Gastroesophageal sphincter (tissue), 4 donors: ENCODE measurements around the gene WNT7A. TPM values are rescaled to one million over a fixed set of nuclear protein-coding genes. Genes with fewer than 3 reads are reported as not detected.
A peak's percentile ranks its signal among the peaks of the same experiment; 100 is the strongest.

Experiments used
- ATAC-seq: fragments of 150-250 bp; one replicate; pipeline ENCODE4 v1.9.1; 2016; ENCODE audit warnings: mild to moderate bottlenecking, moderate library complexity
- H3K27ac ChIP-seq, 4 donors: fragments of 200-600 bp; sonication (generic) in 3 of 4; 1 replicate in 3 of 4; 2 replicates in 1 of 4; pipeline ENCODE4 v1.5.1; 2016 to 2019
- H3K27me3 ChIP-seq: fragments of 200-600 bp; sonication (generic); one replicate; pipeline ENCODE4 v1.5.1; 2019
- H3K36me3 ChIP-seq, 2 donors: fragments of 200-600 bp; sonication (generic); one replicate each; pipeline ENCODE4 v1.5.1; 2019; ENCODE audit warnings: control low read depth in 1 of 2
- H3K4me1 ChIP-seq, 3 donors: fragments of 200-600 bp; sonication (generic); 1 replicate in 2 of 3; 2 replicates in 1 of 3; pipeline ENCODE4 v1.5.1; 2016 to 2019; ENCODE audit warnings: control low read depth in 2 of 3
- H3K4me3 ChIP-seq, 2 donors: fragments of 200-600 bp; sonication (generic); one replicate each; pipeline ENCODE4 v1.5.1; 2019; ENCODE audit warnings: mild to moderate bottlenecking in 1 of 2, moderate library complexity in 1 of 2
- H3K9me3 ChIP-seq, 3 donors: fragments of 200-600 bp; sonication (generic); one replicate each; pipeline ENCODE4 v1.5.1; 2017 to 2019; ENCODE audit warnings: control low read depth in 2 of 3
- CTCF ChIP-seq, 4 experiments: fragments of 200-600 bp in 2 of 4; fragments of 450-650 bp in 2 of 4; sonication (generic) in 1 of 4; IDR thresholded peaks; one replicate each; pipeline ENCODE4 v1.5.1; 2017 to 2019; ENCODE audit warnings: antibody characterized with exemption in 4 of 4, mild to moderate bottlenecking in 2 of 4, moderate library complexity in 2 of 4
- EP300 ChIP-seq: sonication (generic); formaldehyde crosslinking; IDR thresholded peaks from one replicate; pipeline ENCODE4 v1.6.1; 2017; ENCODE audit warnings: antibody characterized with exemption, mild to moderate bottlenecking
- POLR2A ChIP-seq, 2 donors: fragments of 450-650 bp; IDR thresholded peaks; one replicate each; pipeline ENCODE4 v1.6.1; 2017; ENCODE audit warnings: antibody characterized with exemption in 2 of 2, mild to moderate bottlenecking in 2 of 2, moderate library complexity in 1 of 2
- POLR2AphosphoS5 ChIP-seq: sonication (generic); formaldehyde crosslinking; IDR thresholded peaks from one replicate; pipeline ENCODE4 v1.6.1; 2017; ENCODE audit warnings: antibody characterized with exemption
- WGBS, 2 donors: methylation state at CpG; one replicate each; pipeline ENCODE4 v1.1.5; 2018; ENCODE audit warnings: low coverage in 1 of 2; 5-methylcytosine and 5-hydroxymethylcytosine counted together
- total RNA-seq, 4 donors: library from RNA; depleted of rRNA; stranded (reverse); fragments of >200 nt; gene quantifications; one replicate each; pipeline ENCODE4 v1.1.0, GENCODE V29; 2016

The WNT7A gene
- total RNA-seq, 4 donors from 2014 or later: 0.13 to 0.77 TPM; not detected in 2

DNA sequence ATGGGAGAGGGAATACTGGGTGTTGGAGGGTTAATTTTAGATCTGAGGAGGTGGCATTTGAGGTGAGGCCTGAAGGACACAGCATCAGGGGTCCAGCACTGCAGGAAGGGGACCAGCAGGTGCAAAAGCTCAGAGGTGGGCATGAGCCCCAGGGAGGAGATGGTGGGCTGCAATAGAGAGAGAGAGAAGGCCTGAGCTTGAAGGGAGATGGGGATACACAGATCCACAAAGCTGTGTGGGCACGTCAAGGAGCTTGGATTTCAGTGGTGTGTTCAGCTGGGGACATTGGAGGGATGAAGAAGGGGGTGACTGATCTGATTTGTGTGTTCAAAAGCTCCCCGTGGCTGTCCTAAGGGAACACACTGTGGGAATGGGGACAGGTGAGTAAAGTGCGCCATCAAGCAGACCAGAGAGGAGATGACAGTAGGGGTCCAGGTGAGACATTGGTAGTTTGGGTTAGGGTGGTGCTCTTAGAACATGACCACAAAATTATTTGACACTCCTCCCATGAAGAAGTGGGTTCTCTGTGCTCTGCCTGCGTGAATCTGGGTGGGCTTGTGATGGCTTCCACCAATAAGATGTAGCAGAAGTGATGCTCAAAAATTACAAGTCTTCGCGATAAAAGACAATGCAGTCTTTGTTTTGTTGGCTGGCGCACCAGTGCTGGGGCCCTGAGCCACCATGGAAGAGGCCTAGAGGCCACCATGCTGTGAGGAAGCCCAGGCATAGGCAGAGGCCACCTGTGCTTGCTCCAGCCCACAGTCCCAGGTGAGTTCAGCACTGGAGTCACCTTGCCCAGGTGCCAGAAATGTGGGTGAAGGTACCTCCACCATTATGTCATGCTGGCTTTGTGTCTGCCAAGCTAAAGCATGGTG lies 1.9 kb upstream of the WNT7A start:
- no peak overlapping the region for H3K27ac ChIP-seq
- ATAC-seq: no peak
- peaks cover 0 to 8% (median 0%) of the 10 kb centered on the region in 3 donors for H3K9me3 ChIP-seq
- H3K36me3 ChIP-seq: no peaks in the 10 kb centered on the region
- WGBS, 2 donors: 55 to 73% methylated on average over 3 to 4 of the region's 7 CpGs
- TF ChIP-seq EP300 (no peak), POLR2AphosphoS5 (no peak), POLR2A (IDR thresholded peaks at IDR 0.05) (no peak), CTCF (IDR thresholded peaks at IDR 0.05) (no peak)
- peaks cover 0 to 32% (median 16%) of the 10 kb centered on the region in 3 donors for H3K4me1 ChIP-seq
- peaks cover 96% of the 10 kb centered on the region for H3K27me3 ChIP-seq
- H3K4me3 ChIP-seq: no peak overlapping the region

- Histone ChIP-seq H3K36me3 (no peaks in the 10 kb centered on the region), H3K9me3 (peaks cover 0 to 8% (median 0%) of the 10 kb centered on the region in 3 donors), H3K4me1 (peaks cover 0 to 32% (median 16%) of the 10 kb centered on the region in 3 donors), H3K4me3 (no peak overlapping the region), H3K27me3 (peaks cover 96% of the 10 kb centered on the region), H3K27ac (no peak overlapping the region)
- no peak for TF ChIP-seq EP300
- no peak for TF ChIP-seq POLR2AphosphoS5
- no peak for TF ChIP-seq POLR2A (IDR thresholded peaks at IDR 0.05)
- no peak for TF ChIP-seq CTCF (IDR thresholded peaks at IDR 0.05)
- ATAC-seq: no peak
- 10% methylated on average over 2 of the region's 15 CpGs; no CpG with 5 or more reads in 1 of the 2 donors for WGBS, 2 donors
Measured at GRCh38 chr3:13880811-13881156, 913 bp upstream of the WNT7A start.

DNA sequence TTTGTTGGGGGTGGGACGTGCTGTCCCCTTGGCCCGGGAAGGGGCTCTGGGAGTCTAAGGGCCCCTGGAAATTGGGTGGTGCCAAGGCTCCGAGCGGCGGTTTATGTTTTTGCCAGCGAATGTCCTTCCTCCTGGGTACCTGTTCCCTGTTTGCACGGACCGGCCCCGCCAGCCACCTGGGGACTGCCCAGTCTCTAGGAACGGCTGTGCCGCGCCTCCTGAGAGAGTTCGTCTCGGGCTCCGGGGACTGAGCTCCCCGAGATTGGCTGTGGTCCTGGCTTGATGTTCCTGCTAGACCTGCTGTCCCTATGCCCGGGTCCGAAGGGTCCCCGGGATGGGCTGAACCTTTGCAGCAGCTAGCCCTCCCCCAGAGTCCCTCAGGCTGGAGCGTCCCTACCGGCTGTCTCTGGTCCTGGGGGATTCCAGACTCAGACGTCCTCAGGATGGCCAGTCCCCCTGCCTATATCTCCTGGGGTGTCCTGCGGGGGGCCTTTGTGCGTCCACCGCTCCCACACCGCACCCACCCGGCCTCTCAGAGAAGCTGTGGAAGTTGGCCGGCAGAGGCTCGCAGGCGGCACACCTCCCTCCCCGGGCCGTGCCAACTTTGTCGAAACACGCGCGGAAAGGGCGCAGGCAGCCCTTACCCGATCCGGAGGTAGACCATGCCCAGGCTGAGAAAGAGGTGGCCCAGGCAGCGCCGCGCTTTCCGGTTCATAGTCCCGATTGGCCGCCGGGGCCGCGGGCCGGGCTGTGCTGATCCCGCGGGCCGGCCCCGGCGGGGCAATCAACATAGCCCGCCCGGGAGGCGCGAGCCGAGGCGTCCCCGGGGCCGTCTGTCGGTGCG lies 547 bp downstream of the WNT7A start:
- WGBS, 2 donors: no CpG with 5 or more reads among the region's 64 CpGs
- H3K27ac ChIP-seq: no peak overlapping the region
- no peaks in the 10 kb centered on the region for H3K36me3 ChIP-seq
- peak overlapping the region in 1 of 2 donors; percentile 43 for H3K4me3 ChIP-seq
- peaks cover 0 to 32% (median 16%) of the 10 kb centered on the region in 3 donors for H3K4me1 ChIP-seq
- peaks cover 96% of the 10 kb centered on the region for H3K27me3 ChIP-seq
- no peak for ATAC-seq
- no peak for TF ChIP-seq CTCF (IDR thresholded peaks at IDR 0.05)
- no peak for TF ChIP-seq EP300
- no peak for TF ChIP-seq POLR2AphosphoS5
- TF ChIP-seq POLR2A (IDR thresholded peaks at IDR 0.05): no peak
- peaks cover 0 to 8% (median 0%) of the 10 kb centered on the region in 3 donors for H3K9me3 ChIP-seq

DNA sequence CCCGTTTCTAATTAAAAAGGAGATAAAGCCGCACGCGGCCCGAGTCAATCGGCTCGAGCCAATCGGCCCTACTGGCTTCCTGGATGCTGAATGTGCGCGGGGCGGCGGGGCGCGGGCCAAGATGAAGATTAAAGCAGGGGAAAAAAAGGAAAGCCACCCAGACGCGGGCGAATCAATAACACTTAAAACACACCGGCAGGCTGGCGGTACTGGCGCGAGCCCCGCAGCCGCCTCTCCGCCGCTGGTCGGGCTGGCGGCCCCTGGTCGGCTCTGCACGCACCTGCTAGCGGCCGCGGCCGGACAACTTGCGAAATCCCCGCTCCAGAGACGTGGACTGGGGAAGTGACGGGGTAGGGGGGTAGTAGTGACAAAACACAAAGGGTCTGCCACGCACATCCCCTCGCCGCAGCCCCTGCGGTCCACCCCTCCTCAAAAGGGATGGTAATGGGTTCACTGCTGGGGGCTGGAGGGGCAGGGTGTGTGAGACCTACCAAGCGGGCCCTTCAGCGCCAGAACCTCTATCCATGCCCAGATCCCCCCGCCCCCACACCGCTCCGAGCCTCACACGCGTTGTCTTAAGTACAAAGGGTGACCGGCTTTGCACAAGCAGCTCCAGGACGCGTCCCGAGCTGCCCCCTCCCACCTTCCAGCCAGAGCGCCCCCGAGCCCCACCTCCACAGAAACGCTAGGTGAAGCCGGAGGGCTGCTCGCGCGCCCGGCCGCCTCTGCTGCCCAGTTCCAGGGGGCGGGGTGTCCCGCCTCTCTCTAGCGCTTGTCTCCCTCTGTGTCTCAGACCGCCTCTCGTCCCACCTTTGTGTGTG lies 1.4 kb downstream of the WNT7A start:
- no peak for ATAC-seq
- Histone ChIP-seq H3K4me1 (peaks cover 0 to 32% (median 16%) of the 10 kb centered on the region in 3 donors), H3K4me3 (peak overlapping the region in 1 of 2 donors; percentile 43), H3K9me3 (peaks cover 0 to 8% (median 0%) of the 10 kb centered on the region in 3 donors), H3K36me3 (no peaks in the 10 kb centered on the region), H3K27ac (no peak overlapping the region), H3K27me3 (peaks cover 99% of the 10 kb centered on the region)
- WGBS, 2 donors: 0 to 2% methylated on average over 10 to 12 of the region's 66 CpGs
- TF ChIP-seq CTCF (IDR thresholded peaks at IDR 0.05) (no peak), POLR2AphosphoS5 (no peak), POLR2A (IDR thresholded peaks at IDR 0.05) (no peak), EP300 (no peak)
